HG03045 (cell line): ENCODE data around the gene SIX2.

Experiments
- ATAC-seq: cut with Tn5 transposase; IDR thresholded peaks from one replicate; pipeline ENCODE4 v1.9.1; 2021; ENCODE audit warnings: mild to moderate bottlenecking, moderate library complexity; ENCODE audit not compliant: unreplicated experiment

Gene SIX2

GRCh38 chr2:45003579-45004551 is 5.4 kb downstream of the SIX2 start:
- ATAC-seq: no peak

GRCh38 chr2:45002686-45003085 is 6.6 kb downstream of the SIX2 start:
- ATAC-seq: no peak

GRCh38 chr2:45001869-45002385 is 7.3 kb downstream of the SIX2 start:
- ATAC-seq: no peak

GRCh38 chr2:45000921-45001868 is 8.1 kb downstream of the SIX2 start:
- no peak for ATAC-seq

- ATAC-seq: no peak
These were observed 8.8 kb downstream of the SIX2 start for GRCh38 chr2:45000341-45000901.

- ATAC-seq: no peak
These were observed 9.7 kb downstream of the SIX2 start for GRCh38 chr2:44999540-44999939.

- no peak for ATAC-seq
These were observed 11.3 kb downstream of the SIX2 start for GRCh38 chr2:44997963-44998362.

- ATAC-seq: no peak
These were observed 12.9 kb downstream of the SIX2 start for GRCh38 chr2:44996356-44996755.

- ATAC-seq: no peak
These were observed 14.9 kb downstream of the SIX2 start for GRCh38 chr2:44994377-44994776.

GRCh38 chr2:44989176-44989575 is 20.1 kb downstream of the SIX2 start:
- no peak for ATAC-seq

GRCh38 chr2:44983836-44984604 is 25.2 kb downstream of the SIX2 start:
- no peak for ATAC-seq

- no peak for ATAC-seq
These were observed 27.5 kb downstream of the SIX2 start for GRCh38 chr2:44981714-44982108.

GRCh38 chr2:44980751-44981713 is 28.2 kb downstream of the SIX2 start:
- ATAC-seq: no peak

- ATAC-seq: no peak
These were observed 29.7 kb downstream of the SIX2 start for GRCh38 chr2:44979581-44979980.

GRCh38 chr2:44975571-44976450 is 33.4 kb downstream of the SIX2 start:
- no peak for ATAC-seq

- ATAC-seq: no peak
These were observed 35.1 kb downstream of the SIX2 start for GRCh38 chr2:44974064-44974715.

GRCh38 chr2:44972771-44973535 is 36.3 kb downstream of the SIX2 start:
- no peak for ATAC-seq
